Suprapubic skin (tissue), 4 donors: ENCODE data around the gene MT1M.

Experiments used
- CTCF ChIP-seq, 2 donors: fragments of 200-600 bp in 1 of 2; fragments of 450-650 bp in 1 of 2; sonication (generic) in 1 of 2; IDR thresholded peaks; one replicate each; pipeline ENCODE4 v1.5.1; 2016 to 2019; ENCODE audit warnings: antibody characterized with exemption in 2 of 2, mild to moderate bottlenecking in 1 of 2, moderate library complexity in 1 of 2
- EP300 ChIP-seq: sonication (generic); formaldehyde crosslinking; IDR thresholded peaks from one replicate; pipeline ENCODE4 v1.6.1; 2017; ENCODE audit warnings: antibody characterized with exemption
- POLR2A ChIP-seq, 2 donors: fragments of 450-650 bp; IDR thresholded peaks; one replicate each; pipeline ENCODE4 v1.6.1; 2017; ENCODE audit warnings: antibody characterized with exemption in 2 of 2, mild to moderate bottlenecking in 2 of 2, moderate library complexity in 2 of 2
- POLR2AphosphoS5 ChIP-seq, 3 donors: sonication (generic); formaldehyde crosslinking; IDR thresholded peaks; one replicate each; pipeline ENCODE4 v1.6.1; 2017; ENCODE audit warnings: antibody characterized with exemption in 3 of 3

GRCh38 chr16:56608876-56609462 lies 23.5 kb upstream of the MT1M start:
- no peak for TF ChIP-seq CTCF (IDR thresholded peaks at IDR 0.05)
- no peak for TF ChIP-seq EP300
- TF ChIP-seq POLR2A (IDR thresholded peaks at IDR 0.05) = no peak
- no peak for TF ChIP-seq POLR2AphosphoS5 (IDR thresholded peaks at IDR 0.05)
